ENCODE measurements around the gene IL19. TPM values are rescaled to one million over a fixed set of nuclear protein-coding genes. Genes with fewer than 3 reads are reported as not detected.

IL19 gene
- total RNA-seq, 1 experiment from 2014 or later, result not detected

DNA sequence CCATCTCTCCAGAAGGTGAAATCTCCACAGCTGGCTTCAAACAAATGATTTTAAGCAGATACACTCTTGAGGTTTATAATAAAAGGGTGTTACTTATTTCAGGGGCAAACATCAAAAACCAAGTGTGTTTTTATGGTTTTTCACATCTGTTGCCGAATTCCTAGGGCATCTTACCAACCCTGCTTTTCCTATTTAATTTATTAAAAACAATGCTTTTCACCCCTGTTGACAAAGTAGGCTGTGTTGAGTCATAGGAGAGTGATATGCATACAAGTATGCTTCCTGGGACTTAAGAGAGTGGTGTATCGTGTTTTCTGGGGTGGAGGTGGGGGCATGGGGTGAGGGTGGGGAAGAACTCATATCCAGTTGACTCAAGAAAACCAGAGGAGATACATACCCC, 65.5 kb downstream of the IL19 start:
- Mint-ChIP-seq H3K36me3 (ENCODE audit: insufficient read depth, unreplicated experiment) (no peaks in the 10 kb centered on the region), H3K4me3 (ENCODE audit: unreplicated experiment) (no peak overlapping the region), H3K27me3 (ENCODE audit: insufficient read depth, unreplicated experiment) (no peaks in the 10 kb centered on the region), H3K9me3 (ENCODE audit: unreplicated experiment) (no peaks in the 10 kb centered on the region), H3K27ac (ENCODE audit: low read depth, unreplicated experiment) (no peak overlapping the region), H3K4me1 (ENCODE audit: insufficient read depth, unreplicated experiment) (peaks cover 37% of the 10 kb centered on the region)
- intact Hi-C loops (cut with micrococcal nuclease), result no loop called here
- no peak for DNase-seq (ENCODE audit: unreplicated experiment)
- TF ChIP-seq, protein P1, sequence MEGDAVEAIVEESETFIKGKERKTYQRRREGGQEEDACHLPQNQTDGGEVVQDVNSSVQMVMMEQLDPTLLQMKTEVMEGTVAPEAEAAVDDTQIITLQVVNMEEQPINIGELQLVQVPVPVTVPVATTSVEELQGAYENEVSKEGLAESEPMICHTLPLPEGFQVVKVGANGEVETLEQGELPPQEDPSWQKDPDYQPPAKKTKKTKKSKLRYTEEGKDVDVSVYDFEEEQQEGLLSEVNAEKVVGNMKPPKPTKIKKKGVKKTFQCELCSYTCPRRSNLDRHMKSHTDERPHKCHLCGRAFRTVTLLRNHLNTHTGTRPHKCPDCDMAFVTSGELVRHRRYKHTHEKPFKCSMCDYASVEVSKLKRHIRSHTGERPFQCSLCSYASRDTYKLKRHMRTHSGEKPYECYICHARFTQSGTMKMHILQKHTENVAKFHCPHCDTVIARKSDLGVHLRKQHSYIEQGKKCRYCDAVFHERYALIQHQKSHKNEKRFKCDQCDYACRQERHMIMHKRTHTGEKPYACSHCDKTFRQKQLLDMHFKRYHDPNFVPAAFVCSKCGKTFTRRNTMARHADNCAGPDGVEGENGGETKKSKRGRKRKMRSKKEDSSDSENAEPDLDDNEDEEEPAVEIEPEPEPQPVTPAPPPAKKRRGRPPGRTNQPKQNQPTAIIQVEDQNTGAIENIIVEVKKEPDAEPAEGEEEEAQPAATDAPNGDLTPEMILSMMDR (IDR thresholded peaks at IDR 0.05; ENCODE audit: unreplicated experiment), result no peak
- POLR2A ChIA-PET, result interaction anchor here (1.4 to 5.0 kb wide), 4 partner anchors 10 to 73 kb away, joined by 5 to 36 read pairs (median 10); no protein-coding TSS in a partner anchor
- no TSS peak for BruUV-seq (replicated peaks)
- CTCF ChIA-PET, result interaction anchor here (0.5 to 7.0 kb wide), 20 partner anchors 9 to 1299 kb away, joined by 3 to 52 read pairs (median 4); partner anchors contain the start of gene IL20

DNA sequence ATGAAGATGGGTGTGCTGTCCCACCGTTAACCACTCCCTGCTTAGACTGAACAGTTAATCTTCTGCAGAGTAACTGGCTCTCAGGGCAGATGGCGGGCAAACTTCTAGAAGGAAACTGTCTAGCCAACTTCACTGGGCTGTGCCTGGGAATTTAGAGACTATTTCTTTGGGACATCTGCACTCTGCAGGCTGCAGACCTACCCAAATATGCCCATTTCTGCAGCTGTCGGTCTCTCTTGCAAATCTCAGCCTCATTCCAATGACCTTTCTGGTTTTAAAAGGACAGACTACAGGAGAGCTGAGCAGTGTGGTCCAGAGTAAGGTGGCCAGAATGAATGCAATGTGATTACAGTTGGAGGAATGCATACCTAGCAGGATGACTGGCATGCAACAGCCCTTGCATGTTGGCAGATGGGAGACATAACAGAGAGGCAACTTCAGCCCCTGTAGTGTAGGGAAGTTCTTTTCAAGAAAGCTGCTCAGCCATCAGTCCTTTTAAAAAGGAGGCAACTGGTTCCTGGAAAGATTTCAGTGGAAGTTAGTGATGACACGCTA, 68.5 kb downstream of the IL19 start:
- CTCF ChIA-PET, result interaction anchor here (0.5 to 2.7 kb wide), 10 partner anchors 9 to 204 kb away, joined by 3 to 16 read pairs (median 6); partner anchors contain the start of genes DYRK3 and IL20
- Mint-ChIP-seq H3K4me3 (ENCODE audit: unreplicated experiment) (no peak overlapping the region), H3K36me3 (ENCODE audit: insufficient read depth, unreplicated experiment) (no peaks in the 10 kb centered on the region), H3K9me3 (ENCODE audit: unreplicated experiment) (no peaks in the 10 kb centered on the region), H3K27me3 (ENCODE audit: insufficient read depth, unreplicated experiment) (no peaks in the 10 kb centered on the region), H3K4me1 (ENCODE audit: insufficient read depth, unreplicated experiment) (peaks cover 41% of the 10 kb centered on the region), H3K27ac (ENCODE audit: low read depth, unreplicated experiment) (no peak overlapping the region)
- TF ChIP-seq, protein P1 (IDR thresholded peaks at IDR 0.05; ENCODE audit: unreplicated experiment), result no peak
- intact Hi-C loops (cut with micrococcal nuclease), result no loop called here
- POLR2A ChIA-PET, result interaction anchor here (0.6 to 2.2 kb wide), 6 partner anchors 9 to 70 kb away, joined by 3 to 10 read pairs (median 5); no protein-coding TSS in a partner anchor
- DNase-seq (ENCODE audit: unreplicated experiment), result no peak
- BruUV-seq (replicated peaks), result no TSS peak

DNA sequence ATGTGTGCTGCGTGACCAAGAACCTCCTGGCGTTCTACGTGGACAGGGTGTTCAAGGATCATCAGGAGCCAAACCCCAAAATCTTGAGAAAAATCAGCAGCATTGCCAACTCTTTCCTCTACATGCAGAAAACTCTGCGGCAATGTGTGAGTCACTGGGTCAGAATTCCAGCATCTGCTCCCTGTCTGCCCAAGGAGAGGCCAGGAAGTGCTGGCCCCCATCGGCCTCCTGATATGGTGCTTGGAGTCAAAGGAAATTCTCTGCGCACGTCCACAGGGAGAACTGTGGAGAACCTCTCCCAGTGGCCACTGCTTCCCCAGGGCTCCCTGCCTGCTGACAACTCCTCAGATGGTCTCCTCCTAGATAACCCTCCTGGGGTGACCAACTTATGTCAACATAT, 69.3 kb downstream of the IL19 start:
- TF ChIP-seq, protein P1 (IDR thresholded peaks at IDR 0.05; ENCODE audit: unreplicated experiment), result no peak
- Mint-ChIP-seq H3K4me1 (ENCODE audit: insufficient read depth, unreplicated experiment) (peaks cover 33% of the 10 kb centered on the region), H3K9me3 (ENCODE audit: unreplicated experiment) (no peaks in the 10 kb centered on the region), H3K4me3 (ENCODE audit: unreplicated experiment) (no peak overlapping the region), H3K36me3 (ENCODE audit: insufficient read depth, unreplicated experiment) (no peaks in the 10 kb centered on the region), H3K27ac (ENCODE audit: low read depth, unreplicated experiment) (peak overlapping the region; percentile 24), H3K27me3 (ENCODE audit: insufficient read depth, unreplicated experiment) (no peaks in the 10 kb centered on the region)
- no TSS peak for BruUV-seq (replicated peaks)
- DNase-seq (ENCODE audit: unreplicated experiment), result peak; percentile 81
- ChIA-PET POLR2A (interaction anchor here (0.5 kb wide), 1 partner anchor 72 kb away, joined by 3 read pairs; no protein-coding TSS in a partner anchor), CTCF (interaction anchor here (1.1 to 1.5 kb wide), 2 partner anchors 14 to 66 kb away, joined by 3 to 4 read pairs; no protein-coding TSS in a partner anchor)
- intact Hi-C loops (cut with micrococcal nuclease), result no loop called here

DNA sequence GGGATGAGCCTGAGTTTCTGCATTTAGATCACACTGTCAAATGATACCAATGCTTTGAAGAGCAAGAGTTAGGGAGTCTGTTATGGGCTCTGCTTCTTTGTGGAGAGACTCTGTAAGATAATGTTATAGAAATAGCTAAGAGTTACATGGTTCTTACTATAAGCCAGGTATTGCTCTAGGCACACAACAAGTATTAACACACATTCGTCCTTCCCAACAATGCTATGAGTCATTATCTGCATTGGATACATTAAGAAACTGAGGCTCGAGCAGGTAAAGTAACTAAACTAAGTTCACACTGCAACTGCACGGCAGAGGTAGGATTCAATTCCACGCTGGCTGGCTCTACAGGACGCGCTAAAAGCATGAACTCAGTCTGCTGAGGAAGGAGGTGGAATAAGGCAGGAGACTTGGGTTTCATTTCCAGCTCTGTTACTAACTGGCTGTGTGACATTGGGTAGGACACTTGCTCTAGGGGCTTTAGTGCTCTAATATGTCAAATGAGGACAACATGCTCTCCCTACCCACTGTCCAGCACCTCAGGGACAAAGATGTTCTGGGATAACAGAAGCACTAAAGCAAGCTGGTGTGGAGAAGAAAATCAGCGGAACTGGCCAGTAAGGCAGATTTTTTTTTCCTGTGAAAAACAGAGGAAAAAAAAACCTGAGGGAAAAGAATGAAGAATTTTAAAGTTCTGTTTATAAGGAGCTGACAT, 71.2 kb downstream of the IL19 start:
- H3K4me1 Mint-ChIP-seq (ENCODE audit: insufficient read depth, unreplicated experiment), result peaks cover 27% of the 10 kb centered on the region
- H3K27me3 Mint-ChIP-seq (ENCODE audit: insufficient read depth, unreplicated experiment), result no peaks in the 10 kb centered on the region
- DNase-seq (ENCODE audit: unreplicated experiment), result no peak
- no peak overlapping the region for H3K27ac Mint-ChIP-seq (ENCODE audit: low read depth, unreplicated experiment)
- no peaks in the 10 kb centered on the region for H3K36me3 Mint-ChIP-seq (ENCODE audit: insufficient read depth, unreplicated experiment)
- TF ChIP-seq, protein P1 (IDR thresholded peaks at IDR 0.05; ENCODE audit: unreplicated experiment), result no peak
- POLR2A ChIA-PET, result interaction anchor here (0.7 to 1.6 kb wide), 7 partner anchors 9 to 207 kb away, joined by 3 to 9 read pairs (median 4); partner anchors contain the start of gene DYRK3
- no TSS peak for BruUV-seq (replicated peaks)
- no peak overlapping the region for H3K4me3 Mint-ChIP-seq (ENCODE audit: unreplicated experiment)
- CTCF ChIA-PET, result interaction anchor here (0.7 to 2.2 kb wide), 9 partner anchors 9 to 116 kb away, joined by 3 to 9 read pairs (median 5); partner anchors contain the start of gene IL20
- H3K9me3 Mint-ChIP-seq (ENCODE audit: unreplicated experiment), result no peaks in the 10 kb centered on the region
- intact Hi-C loops (cut with micrococcal nuclease), result no loop called here
